Body of pancreas (tissue), 4 donors: ENCODE measurements around the gene TMCO4.

ENCODE experiments used
- CTCF ChIP-seq, 7 experiments: fragments of 450-650 bp in 4 of 7; fragments of 200-600 bp in 3 of 7; sonication (generic) in 3 of 7; IDR thresholded peaks; one replicate each; pipeline ENCODE4 v1.5.1; 2016 to 2019; ENCODE audit warnings: antibody characterized with exemption in 7 of 7
- POLR2A ChIP-seq, 3 donors: fragments of 450-650 bp; IDR thresholded peaks; one replicate each; pipeline ENCODE4 v1.6.1; 2016; ENCODE audit warnings: antibody characterized with exemption in 3 of 3, mild to moderate bottlenecking in 2 of 3

- TF ChIP-seq CTCF (IDR thresholded peaks at IDR 0.05) (no peak), POLR2A (IDR thresholded peaks at IDR 0.05) (no peak)
Measured at GRCh38 chr1:19817160-19817559, 17.4 kb upstream of the TMCO4 start.
